ENCODE measurements around the gene RELL2.

The RELL2 gene

GRCh38 chr5:141611289-141611688, 25.5 kb upstream of the RELL2 start:
- no peak for ATAC-seq (ENCODE audit: low read depth)
- no peak overlapping the region for H3K27ac ChIP-seq (ENCODE audit: poor library complexity, severe bottlenecking)
- no peaks in the 10 kb centered on the region for H3K9me3 ChIP-seq (ENCODE audit: severe bottlenecking)
- TF ChIP-seq CTCF (IDR thresholded peaks at IDR 0.05; ENCODE audit: poor library complexity, severe bottlenecking): no peak
- no peaks in the 10 kb centered on the region for H3K27me3 ChIP-seq (ENCODE audit: insufficient read depth, poor library complexity, severe bottlenecking)
- no peak overlapping the region for H3K4me3 ChIP-seq (ENCODE audit: severe bottlenecking)
- DNase-seq (ENCODE audit: low spot score): no peak
- peaks cover 63% of the 10 kb centered on the region for H3K36me3 ChIP-seq (ENCODE audit: low read depth)
- peaks cover 15% of the 10 kb centered on the region for H3K4me1 ChIP-seq (ENCODE audit: insufficient read depth, poor library complexity, severe bottlenecking)

GRCh38 chr5:141613344-141613743, 23.5 kb upstream of the RELL2 start:
- DNase-seq (ENCODE audit: low spot score) (no peak), ATAC-seq (ENCODE audit: low read depth) (no peak)
- no peaks in the 10 kb centered on the region for H3K27me3 ChIP-seq (ENCODE audit: insufficient read depth, poor library complexity, severe bottlenecking)
- H3K4me1 ChIP-seq (ENCODE audit: insufficient read depth, poor library complexity, severe bottlenecking): peaks cover 11% of the 10 kb centered on the region
- peaks cover 72% of the 10 kb centered on the region for H3K36me3 ChIP-seq (ENCODE audit: low read depth)
- no peaks in the 10 kb centered on the region for H3K9me3 ChIP-seq (ENCODE audit: severe bottlenecking)
- no peak overlapping the region for H3K4me3 ChIP-seq (ENCODE audit: severe bottlenecking)
- no peak for TF ChIP-seq CTCF (IDR thresholded peaks at IDR 0.05; ENCODE audit: poor library complexity, severe bottlenecking)
- no peak overlapping the region for H3K27ac ChIP-seq (ENCODE audit: poor library complexity, severe bottlenecking)

GRCh38 chr5:141615991-141616720, 20.6 kb upstream of the RELL2 start:
- ATAC-seq (ENCODE audit: low read depth) (no peak), DNase-seq (ENCODE audit: low spot score) (no peak)
- Histone ChIP-seq H3K36me3 (ENCODE audit: low read depth) (peaks cover 64% of the 10 kb centered on the region), H3K27ac (ENCODE audit: poor library complexity, severe bottlenecking) (no peak overlapping the region), H3K9me3 (ENCODE audit: severe bottlenecking) (no peaks in the 10 kb centered on the region), H3K27me3 (ENCODE audit: insufficient read depth, poor library complexity, severe bottlenecking) (no peaks in the 10 kb centered on the region), H3K4me3 (ENCODE audit: severe bottlenecking) (no peak overlapping the region), H3K4me1 (ENCODE audit: insufficient read depth, poor library complexity, severe bottlenecking) (peaks cover 11% of the 10 kb centered on the region)
- TF ChIP-seq CTCF (IDR thresholded peaks at IDR 0.05; ENCODE audit: poor library complexity, severe bottlenecking): no peak

- DNase-seq (ENCODE audit: low spot score): no peak
- TF ChIP-seq CTCF (IDR thresholded peaks at IDR 0.05; ENCODE audit: poor library complexity, severe bottlenecking): no peak
- no peaks in the 10 kb centered on the region for H3K27me3 ChIP-seq (ENCODE audit: insufficient read depth, poor library complexity, severe bottlenecking)
- H3K4me3 ChIP-seq (ENCODE audit: severe bottlenecking): peak overlapping the region; percentile 73
- H3K36me3 ChIP-seq (ENCODE audit: low read depth): peaks cover 63% of the 10 kb centered on the region
- no peak for ATAC-seq (ENCODE audit: low read depth)
- peak overlapping the region; percentile 88 for H3K27ac ChIP-seq (ENCODE audit: poor library complexity, severe bottlenecking)
- H3K9me3 ChIP-seq (ENCODE audit: severe bottlenecking): no peaks in the 10 kb centered on the region
- peaks cover 11% of the 10 kb centered on the region for H3K4me1 ChIP-seq (ENCODE audit: insufficient read depth, poor library complexity, severe bottlenecking)
These were observed 19.7 kb upstream of the RELL2 start for GRCh38 chr5:141617128-141617527.

GRCh38 chr5:141617682-141618029, 19.1 kb upstream of the RELL2 start:
- no peak for TF ChIP-seq CTCF (IDR thresholded peaks at IDR 0.05; ENCODE audit: poor library complexity, severe bottlenecking)
- DNase-seq (ENCODE audit: low spot score) (no peak), ATAC-seq (ENCODE audit: low read depth) (no peak)
- H3K9me3 ChIP-seq (ENCODE audit: severe bottlenecking): no peaks in the 10 kb centered on the region
- peaks cover 11% of the 10 kb centered on the region for H3K4me1 ChIP-seq (ENCODE audit: insufficient read depth, poor library complexity, severe bottlenecking)
- H3K4me3 ChIP-seq (ENCODE audit: severe bottlenecking): peak overlapping the region; percentile 73
- peak overlapping the region; percentile 88 for H3K27ac ChIP-seq (ENCODE audit: poor library complexity, severe bottlenecking)
- H3K27me3 ChIP-seq (ENCODE audit: insufficient read depth, poor library complexity, severe bottlenecking): no peaks in the 10 kb centered on the region
- H3K36me3 ChIP-seq (ENCODE audit: low read depth): peaks cover 61% of the 10 kb centered on the region
